Muscle layer of duodenum (tissue), 2 donors: ENCODE measurements around the gene TNS3.

Experiments
- H3K27ac ChIP-seq: one replicate; pipeline ENCODE4 v1.7.0; 2013; ENCODE audit warnings: mild to moderate bottlenecking, low read length
- H3K27me3 ChIP-seq: one replicate; pipeline ENCODE4 v1.7.0; 2013; ENCODE audit warnings: low read depth, mild to moderate bottlenecking, control low read depth, low read length
- H3K36me3 ChIP-seq, 2 donors: one replicate each; pipeline ENCODE4 v1.7.0; 2013; ENCODE audit warnings: low read length in 2 of 2, control low read depth in 1 of 2, mild to moderate bottlenecking in 1 of 2; ENCODE audit not compliant: insufficient read depth in 2 of 2, control insufficient read depth in 1 of 2
- H3K4me1 ChIP-seq, 2 donors: one replicate each; pipeline ENCODE4 v1.7.0; 2013; ENCODE audit warnings: low read length in 2 of 2, mild to moderate bottlenecking in 2 of 2, control low read depth in 1 of 2, moderate library complexity in 1 of 2; ENCODE audit not compliant: insufficient read depth in 2 of 2, control insufficient read depth in 1 of 2
- H3K4me3 ChIP-seq, 2 donors: one replicate each; pipeline ENCODE4 v1.7.0; 2013; ENCODE audit warnings: low read length in 2 of 2, low read depth in 1 of 2, mild to moderate bottlenecking in 1 of 2
- H3K9me3 ChIP-seq, 2 donors: one replicate each; pipeline ENCODE4 v1.7.0; 2013; ENCODE audit warnings: low read length in 2 of 2, control low read depth in 1 of 2, mild to moderate bottlenecking in 1 of 2; ENCODE audit not compliant: control insufficient read depth in 1 of 2
- donor health status: healthy.

The TNS3 gene

DNA sequence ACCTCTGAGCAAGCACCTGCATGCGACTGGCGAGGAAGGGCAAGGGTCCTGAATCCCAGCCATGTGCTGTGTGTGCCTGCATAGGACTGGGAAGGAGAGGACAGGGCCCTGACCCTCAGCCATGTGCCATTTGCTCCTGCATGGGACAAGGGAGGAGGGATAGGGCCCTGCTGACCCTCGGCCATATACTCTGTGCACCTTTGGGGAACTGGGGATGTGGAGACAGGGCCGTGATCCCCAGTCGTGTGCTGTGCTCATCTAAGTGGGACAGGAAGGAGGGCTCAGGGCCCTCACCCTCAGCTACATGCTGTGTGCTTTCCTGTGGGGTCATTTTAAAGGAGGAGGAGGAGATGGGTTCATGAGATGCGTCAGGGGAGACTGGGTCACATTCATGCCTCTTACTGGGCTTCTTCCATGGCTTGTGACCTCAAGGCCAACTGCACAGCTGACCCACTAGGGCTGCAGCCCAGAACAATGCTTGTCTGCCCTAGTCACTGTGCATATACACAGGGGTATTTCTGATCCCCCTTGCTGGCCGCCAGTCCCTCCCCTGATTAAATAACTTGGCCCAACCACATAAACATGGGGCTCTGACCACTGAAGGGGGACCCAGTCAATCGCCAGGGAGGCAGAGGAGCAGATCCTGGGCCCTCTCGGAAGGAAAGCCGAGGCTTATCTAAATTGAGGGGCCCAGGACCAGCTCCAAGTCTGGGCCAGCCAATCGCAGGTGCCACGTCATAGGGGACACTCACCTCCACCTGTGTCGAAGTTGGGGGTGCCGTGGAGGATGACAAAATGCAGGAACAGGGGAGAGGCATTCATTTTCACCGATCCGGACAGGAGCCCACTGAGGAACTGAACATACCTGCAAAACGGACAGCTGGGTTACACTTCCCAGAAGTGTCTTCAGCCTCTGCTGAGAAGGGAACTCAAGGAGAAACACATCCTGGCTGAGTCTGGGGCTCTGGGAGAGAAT, 167.3 kb downstream of the TNS3 start:
- Histone ChIP-seq H3K9me3 (no peaks in the 10 kb centered on the region), H3K4me1 (no peaks in the 10 kb centered on the region), H3K27ac (no peak overlapping the region), H3K27me3 (no peaks in the 10 kb centered on the region), H3K4me3 (no peak overlapping the region), H3K36me3 (peaks cover 14 to 17% of the 10 kb centered on the region in 2 donors)

DNA sequence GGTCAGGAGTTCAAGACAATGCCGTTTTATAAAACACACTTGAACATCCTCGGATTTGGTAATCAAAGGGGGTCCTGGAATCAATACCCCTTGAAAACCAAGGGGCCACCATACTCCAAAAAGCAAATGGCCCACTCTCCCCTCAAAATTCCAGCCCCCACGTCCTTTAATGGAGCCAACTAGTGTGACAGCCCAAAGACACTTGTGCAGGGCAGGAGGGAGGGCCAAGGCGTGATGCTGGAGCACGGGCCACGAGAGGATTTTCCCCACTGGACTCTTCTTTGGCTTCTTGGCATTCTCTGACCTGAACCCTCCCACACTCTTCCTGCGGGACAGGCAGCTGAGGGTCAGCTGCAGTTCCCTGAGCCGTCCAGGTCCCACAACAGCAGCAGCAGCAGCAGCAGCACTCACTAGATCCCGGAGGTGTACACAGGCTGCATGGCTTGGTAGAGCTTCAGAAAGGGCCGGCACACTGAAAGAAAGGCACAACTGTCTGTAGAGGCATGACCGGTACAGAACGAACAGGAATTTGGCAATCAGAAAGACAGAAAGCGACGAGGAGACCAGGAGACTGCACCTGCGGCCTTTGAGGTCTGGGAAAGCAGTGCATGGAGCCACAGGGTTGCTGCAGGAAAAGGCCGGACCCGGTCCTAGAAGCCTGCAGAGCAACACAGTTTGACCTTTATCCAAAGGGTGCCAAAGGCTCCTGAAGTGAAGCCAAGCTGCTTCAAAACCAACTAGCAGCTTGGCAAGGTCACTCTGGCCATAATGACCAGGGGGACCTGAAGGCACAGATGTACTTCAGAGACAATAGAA, 168.2 kb downstream of the TNS3 start:
- no peaks in the 10 kb centered on the region for H3K27me3 ChIP-seq
- peaks cover 14 to 17% of the 10 kb centered on the region in 2 donors for H3K36me3 ChIP-seq
- H3K9me3 ChIP-seq = no peaks in the 10 kb centered on the region
- H3K27ac ChIP-seq = no peak overlapping the region
- no peak overlapping the region for H3K4me3 ChIP-seq
- no peaks in the 10 kb centered on the region for H3K4me1 ChIP-seq

DNA sequence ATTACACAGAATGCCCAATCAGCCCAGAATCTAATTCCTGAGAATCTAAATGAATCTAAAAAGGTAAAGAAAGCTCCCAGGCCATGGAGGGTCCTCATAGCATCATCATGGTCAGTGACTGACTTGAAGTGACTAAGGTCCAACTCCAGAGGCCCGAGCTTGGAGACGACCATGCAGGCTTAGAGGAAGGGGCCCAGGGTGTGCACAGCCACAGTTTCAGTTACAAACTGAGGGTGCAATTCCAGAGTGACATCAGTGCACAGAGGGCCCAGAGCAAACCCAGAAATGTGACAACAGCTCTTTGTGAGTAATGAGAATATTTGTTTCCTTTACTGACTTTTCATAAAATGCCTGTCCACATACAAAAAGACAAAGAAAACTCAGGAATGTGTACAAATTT, 170.0 kb downstream of the TNS3 start:
- Histone ChIP-seq H3K4me3 (no peak overlapping the region), H3K9me3 (no peaks in the 10 kb centered on the region), H3K27me3 (no peaks in the 10 kb centered on the region), H3K27ac (no peak overlapping the region), H3K4me1 (peaks cover under 1 to 4% of the 10 kb centered on the region in 2 donors), H3K36me3 (peaks cover 14 to 17% of the 10 kb centered on the region in 2 donors)

GRCh38 chr7:47411281-47411869, 170.5 kb downstream of the TNS3 start:
- Histone ChIP-seq H3K4me3 (no peak overlapping the region), H3K4me1 (peaks cover 6 to 10% of the 10 kb centered on the region in 2 donors), H3K27ac (no peak overlapping the region), H3K36me3 (peaks cover 14 to 17% of the 10 kb centered on the region in 2 donors), H3K9me3 (no peaks in the 10 kb centered on the region), H3K27me3 (no peaks in the 10 kb centered on the region)

GRCh38 chr7:47408675-47409074, 173.2 kb downstream of the TNS3 start:
- Histone ChIP-seq H3K4me1 (peaks cover 11 to 14% of the 10 kb centered on the region in 2 donors), H3K36me3 (peaks cover 5 to 14% of the 10 kb centered on the region in 2 donors), H3K27ac (no peak overlapping the region), H3K27me3 (no peaks in the 10 kb centered on the region), H3K4me3 (no peak overlapping the region), H3K9me3 (no peaks in the 10 kb centered on the region)

DNA sequence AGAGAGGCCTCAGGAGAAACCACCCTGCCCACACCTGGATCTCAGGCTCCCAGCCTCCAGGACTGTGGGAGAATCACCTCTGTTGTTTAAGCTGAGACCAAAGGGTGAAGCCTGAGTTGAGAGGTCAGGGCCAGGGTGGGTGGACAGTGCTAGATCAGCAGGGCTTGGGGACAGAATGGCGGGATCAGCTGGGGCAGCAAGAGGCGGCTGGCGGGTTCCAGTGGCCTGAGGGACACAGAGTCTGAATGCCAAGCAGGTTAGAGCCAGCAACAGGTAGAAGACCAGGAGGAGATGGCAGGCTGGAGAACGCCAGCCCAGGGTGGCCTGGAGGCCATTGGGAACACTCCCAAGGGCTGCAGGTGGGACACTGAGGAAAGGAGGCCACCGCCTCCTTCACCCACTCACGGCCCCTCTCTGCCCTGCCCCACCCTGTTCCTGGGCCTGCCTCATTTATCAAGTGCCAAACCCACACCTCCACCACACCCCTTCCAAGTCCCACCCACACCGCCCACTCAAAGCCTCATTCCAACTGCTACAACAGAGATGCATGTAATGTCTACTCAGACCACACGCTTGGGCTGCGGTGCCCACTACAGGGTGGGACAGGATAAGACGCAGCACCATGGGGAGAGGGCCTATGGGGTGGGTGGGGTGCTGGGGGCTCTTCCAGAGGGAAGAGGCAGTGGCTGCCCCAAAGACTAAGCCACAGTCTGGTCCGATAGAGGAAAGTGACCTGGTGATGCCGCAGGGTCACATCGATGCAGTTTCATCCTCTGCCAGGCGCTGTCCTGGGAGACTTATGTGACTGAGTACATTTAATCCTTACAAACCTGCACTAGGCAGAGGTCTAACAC, 173.9 kb downstream of the TNS3 start:
- Histone ChIP-seq H3K36me3 (peaks cover 5 to 14% of the 10 kb centered on the region in 2 donors), H3K4me1 (peaks cover 11 to 14% of the 10 kb centered on the region in 2 donors), H3K4me3 (no peak overlapping the region), H3K27me3 (no peaks in the 10 kb centered on the region), H3K27ac (no peak overlapping the region), H3K9me3 (no peaks in the 10 kb centered on the region)

GRCh38 chr7:47407136-47407535, 174.8 kb downstream of the TNS3 start:
- H3K4me1 ChIP-seq = peaks cover 11 to 14% of the 10 kb centered on the region in 2 donors
- no peaks in the 10 kb centered on the region for H3K27me3 ChIP-seq
- no peaks in the 10 kb centered on the region for H3K9me3 ChIP-seq
- peak overlapping the region; percentile 30 for H3K27ac ChIP-seq
- peaks cover 5 to 14% of the 10 kb centered on the region in 2 donors for H3K36me3 ChIP-seq
- no peak overlapping the region for H3K4me3 ChIP-seq

GRCh38 chr7:47406801-47407129, 175.1 kb downstream of the TNS3 start:
- Histone ChIP-seq H3K4me3 (no peak overlapping the region), H3K9me3 (no peaks in the 10 kb centered on the region), H3K36me3 (peaks cover 4 to 14% of the 10 kb centered on the region in 2 donors), H3K4me1 (peaks cover 11 to 14% of the 10 kb centered on the region in 2 donors), H3K27ac (peak overlapping the region; percentile 30), H3K27me3 (no peaks in the 10 kb centered on the region)

GRCh38 chr7:47405921-47406800, 175.8 kb downstream of the TNS3 start:
- H3K4me3 ChIP-seq = no peak overlapping the region
- no peaks in the 10 kb centered on the region for H3K9me3 ChIP-seq
- peak overlapping the region; percentile 30 for H3K27ac ChIP-seq
- no peaks in the 10 kb centered on the region for H3K27me3 ChIP-seq
- peaks cover 11 to 14% of the 10 kb centered on the region in 2 donors for H3K4me1 ChIP-seq
- peaks cover 0 to 9% of the 10 kb centered on the region in 2 donors for H3K36me3 ChIP-seq
